Panc1 (cell line): Measurements from ENCODE around the gene PPP1R2. TPM values are rescaled to one million over a fixed set of nuclear protein-coding genes. Genes with fewer than 3 reads are reported as not detected.

Experiments
- ATAC-seq: fragments of 200-7000 bp; cut with Tn5 transposase; 2 replicates; pipeline ENCODE4 v1.9.1; 2020; ENCODE audit warnings: mild to moderate bottlenecking, moderate library complexity
- BruUV-seq: library from RNA; stranded (reverse); fragments of 400-500 nt; replicated peaks from 2 replicates; lab custom pipeline; 2021; lab: Mats Ljungman, UMichigan
- CTCF ChIA-PET: fragments of 300-600 bp; sonication (Branson Sonifier 250); formaldehyde crosslinking; loops from one replicate; lab custom pipeline; 2022; ENCODE audit warnings: antibody characterized with exemption; lab: Charles Lee
- POLR2A ChIA-PET: fragments of 300-600 bp; sonication (Branson Sonifier 250); formaldehyde crosslinking; loops from one replicate; lab custom pipeline; 2022; ENCODE audit warnings: antibody characterized with exemption; lab: Charles Lee
- DNase-seq: peaks from one replicate; pipeline ENCODE4 v3.0.0-alpha.2; 2010; ENCODE audit warnings: low read depth, low spot score
- H3K27ac ChIP-seq: 2 replicates; pipeline ENCODE4 v1.5.1; 2011; ENCODE audit warnings: mild to moderate bottlenecking, low read length, inconsistent platforms
- H3K27me3 ChIP-seq: fragments of 200-500 bp; sonication (Bioruptor generic); 2 replicates; pipeline ENCODE4 v1.6.0; 2014; ENCODE audit warnings: low read length, inconsistent platforms; ENCODE audit not compliant: control insufficient read depth, insufficient read depth
- H3K36me3 ChIP-seq: fragments of 200-500 bp; sonication (Bioruptor generic); 2 replicates; pipeline ENCODE4 v1.5.1; 2014; ENCODE audit warnings: inconsistent platforms, mild to moderate bottlenecking, low read length, moderate library complexity; ENCODE audit not compliant: control insufficient read depth, insufficient read depth
- H3K4me1 ChIP-seq: 2 replicates; pipeline ENCODE4 v1.5.1; 2011; ENCODE audit warnings: inconsistent platforms, mild to moderate bottlenecking, low read length, moderate library complexity; ENCODE audit not compliant: control insufficient read depth, insufficient read depth
- H3K4me3 ChIP-seq, 2 experiments: 2 replicates each; pipeline ENCODE4 v1.5.1; 2011 to 2012; ENCODE audit warnings: low read depth in 2 of 2, low read length in 2 of 2, mild to moderate bottlenecking in 2 of 2, inconsistent platforms in 1 of 2, moderate library complexity in 1 of 2
- H3K9me3 ChIP-seq: fragments of 200-500 bp; sonication (Bioruptor generic); 2 replicates; pipeline ENCODE4 v1.5.1; 2014; ENCODE audit warnings: low read depth, mild to moderate bottlenecking, inconsistent platforms, low read length, moderate library complexity; ENCODE audit not compliant: control insufficient read depth, insufficient read depth
- POLR2AphosphoS5 ChIP-seq: IDR thresholded peaks from 2 replicates; pipeline ENCODE4 v1.6.1; 2012; ENCODE audit warnings: mild to moderate bottlenecking, low read depth, low read length, moderate library complexity
- SIN3A ChIP-seq: IDR thresholded peaks from 2 replicates; pipeline ENCODE4 v1.6.1; 2012; ENCODE audit warnings: low read depth, mild to moderate bottlenecking, low read length, moderate library complexity, borderline replicate concordance; ENCODE audit not compliant: insufficient read depth
- TCF7L2 ChIP-seq: IDR thresholded peaks from 2 replicates; pipeline ENCODE4 v1.6.1; 2011; ENCODE audit warnings: mild to moderate bottlenecking, low read depth, low read length, inconsistent platforms
- in situ Hi-C: cut with HindIII; loops from 2 replicates; pipeline ENCODE4 v1.10.0; 2016; ENCODE audit warnings: low sequenced_read_pairs, low pct_unique_long_range_greater_than_20kb
- intact Hi-C: fragments of 100-400 bp; cut with micrococcal nuclease; formaldehyde crosslinking; loops from one replicate; pipeline ENCODE4 v1.10.0; 2022; ENCODE audit not compliant: unreplicated experiment
- total RNA-seq: library from RNA; stranded (reverse); gene quantifications from one replicate; pipeline ENCODE4 v1.2.1, GENCODE V29; 2021; ENCODE audit not compliant: unreplicated experiment
- TF ChIP-seq, protein P1 (sequence below): fragments of 450-650 bp; IDR thresholded peaks from 2 replicates; pipeline ENCODE4 v1.5.1; 2017; ENCODE audit warnings: mild to moderate bottlenecking
- TF ChIP-seq, protein P2 (sequence below), 2 experiments: IDR thresholded peaks; 2 replicates each; pipeline ENCODE4 v1.6.1; 2011 to 2012; ENCODE audit warnings: low read depth in 2 of 2, control low read depth in 1 of 2, low read length in 1 of 2, mild to moderate bottlenecking in 1 of 2, moderate library complexity in 1 of 2; ENCODE audit not compliant: insufficient read depth in 1 of 2

The PPP1R2 gene
- total RNA-seq, 1 experiment from 2014 or later, result 60.2 TPM

DNA sequence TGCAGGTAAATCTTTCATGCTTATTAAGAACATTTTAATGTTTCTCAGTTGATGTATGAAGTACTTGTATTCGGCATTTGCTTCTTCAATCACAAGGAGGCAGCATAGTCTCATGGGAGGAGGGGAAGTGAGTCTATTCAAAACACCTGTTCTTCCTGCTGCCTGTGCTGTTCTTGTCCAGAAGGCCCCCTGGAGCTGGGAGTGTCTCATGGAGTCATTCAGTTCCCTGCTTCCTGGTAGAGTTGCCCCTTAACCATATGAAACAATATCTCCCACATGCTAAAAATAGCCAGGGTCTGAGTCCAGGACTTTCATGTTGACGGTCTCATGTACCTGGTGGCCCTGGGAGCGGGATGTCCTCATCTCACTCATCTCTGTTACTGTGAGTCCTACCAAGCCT, 15.5 kb upstream of the PPP1R2 start:
- ATAC-seq (peak; percentile 82), DNase-seq (no peak)
- H3K9me3 ChIP-seq, result no peaks in the 10 kb centered on the region
- CTCF ChIA-PET, result no interaction called here
- in situ Hi-C loops (no loop called here), intact Hi-C loops (no loop called here)
- TF ChIP-seq, protein P1, sequence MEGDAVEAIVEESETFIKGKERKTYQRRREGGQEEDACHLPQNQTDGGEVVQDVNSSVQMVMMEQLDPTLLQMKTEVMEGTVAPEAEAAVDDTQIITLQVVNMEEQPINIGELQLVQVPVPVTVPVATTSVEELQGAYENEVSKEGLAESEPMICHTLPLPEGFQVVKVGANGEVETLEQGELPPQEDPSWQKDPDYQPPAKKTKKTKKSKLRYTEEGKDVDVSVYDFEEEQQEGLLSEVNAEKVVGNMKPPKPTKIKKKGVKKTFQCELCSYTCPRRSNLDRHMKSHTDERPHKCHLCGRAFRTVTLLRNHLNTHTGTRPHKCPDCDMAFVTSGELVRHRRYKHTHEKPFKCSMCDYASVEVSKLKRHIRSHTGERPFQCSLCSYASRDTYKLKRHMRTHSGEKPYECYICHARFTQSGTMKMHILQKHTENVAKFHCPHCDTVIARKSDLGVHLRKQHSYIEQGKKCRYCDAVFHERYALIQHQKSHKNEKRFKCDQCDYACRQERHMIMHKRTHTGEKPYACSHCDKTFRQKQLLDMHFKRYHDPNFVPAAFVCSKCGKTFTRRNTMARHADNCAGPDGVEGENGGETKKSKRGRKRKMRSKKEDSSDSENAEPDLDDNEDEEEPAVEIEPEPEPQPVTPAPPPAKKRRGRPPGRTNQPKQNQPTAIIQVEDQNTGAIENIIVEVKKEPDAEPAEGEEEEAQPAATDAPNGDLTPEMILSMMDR, result peak; percentile 78
- TF ChIP-seq, protein P2, sequence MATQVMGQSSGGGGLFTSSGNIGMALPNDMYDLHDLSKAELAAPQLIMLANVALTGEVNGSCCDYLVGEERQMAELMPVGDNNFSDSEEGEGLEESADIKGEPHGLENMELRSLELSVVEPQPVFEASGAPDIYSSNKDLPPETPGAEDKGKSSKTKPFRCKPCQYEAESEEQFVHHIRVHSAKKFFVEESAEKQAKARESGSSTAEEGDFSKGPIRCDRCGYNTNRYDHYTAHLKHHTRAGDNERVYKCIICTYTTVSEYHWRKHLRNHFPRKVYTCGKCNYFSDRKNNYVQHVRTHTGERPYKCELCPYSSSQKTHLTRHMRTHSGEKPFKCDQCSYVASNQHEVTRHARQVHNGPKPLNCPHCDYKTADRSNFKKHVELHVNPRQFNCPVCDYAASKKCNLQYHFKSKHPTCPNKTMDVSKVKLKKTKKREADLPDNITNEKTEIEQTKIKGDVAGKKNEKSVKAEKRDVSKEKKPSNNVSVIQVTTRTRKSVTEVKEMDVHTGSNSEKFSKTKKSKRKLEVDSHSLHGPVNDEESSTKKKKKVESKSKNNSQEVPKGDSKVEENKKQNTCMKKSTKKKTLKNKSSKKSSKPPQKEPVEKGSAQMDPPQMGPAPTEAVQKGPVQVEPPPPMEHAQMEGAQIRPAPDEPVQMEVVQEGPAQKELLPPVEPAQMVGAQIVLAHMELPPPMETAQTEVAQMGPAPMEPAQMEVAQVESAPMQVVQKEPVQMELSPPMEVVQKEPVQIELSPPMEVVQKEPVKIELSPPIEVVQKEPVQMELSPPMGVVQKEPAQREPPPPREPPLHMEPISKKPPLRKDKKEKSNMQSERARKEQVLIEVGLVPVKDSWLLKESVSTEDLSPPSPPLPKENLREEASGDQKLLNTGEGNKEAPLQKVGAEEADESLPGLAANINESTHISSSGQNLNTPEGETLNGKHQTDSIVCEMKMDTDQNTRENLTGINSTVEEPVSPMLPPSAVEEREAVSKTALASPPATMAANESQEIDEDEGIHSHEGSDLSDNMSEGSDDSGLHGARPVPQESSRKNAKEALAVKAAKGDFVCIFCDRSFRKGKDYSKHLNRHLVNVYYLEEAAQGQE (IDR thresholded peaks at IDR 0.05; ENCODE audit: insufficient read depth in 1 of 2, low read depth in 2 of 2, low read length in 1 of 2), result no peak
- BruUV-seq, result no TSS peak
- no peaks in the 10 kb centered on the region for H3K27me3 ChIP-seq
- H3K36me3 ChIP-seq, result no peaks in the 10 kb centered on the region
- H3K4me3 ChIP-seq, result no peak overlapping the region
- POLR2A ChIA-PET, result interaction anchor here (0.6 kb wide), 1 partner anchor 83 kb away, joined by 3 read pairs; no protein-coding TSS in a partner anchor
- H3K27ac ChIP-seq, result no peak overlapping the region
- peaks cover 4% of the 10 kb centered on the region; the same call in 1 of the 2 replicates for H3K4me1 ChIP-seq

DNA sequence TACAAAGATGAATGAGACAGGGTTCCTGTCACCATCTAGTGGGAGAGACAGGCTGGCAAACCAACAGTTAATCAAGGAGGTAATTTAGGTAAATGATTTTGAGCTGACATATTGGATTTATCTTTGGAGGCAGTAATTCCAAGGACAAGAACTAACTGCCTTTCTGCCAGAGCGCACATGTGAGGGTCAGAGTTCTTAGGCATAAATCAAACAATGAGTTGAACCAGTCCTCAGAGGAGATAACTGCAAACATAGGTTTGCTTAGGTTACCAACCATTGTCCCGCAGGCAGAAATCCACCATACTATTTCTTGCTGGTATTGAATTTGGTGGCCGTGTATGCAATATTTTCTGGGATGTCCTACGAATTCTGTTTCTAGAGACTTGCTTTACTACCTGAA, 14.2 kb upstream of the PPP1R2 start:
- ChIA-PET POLR2A (interaction anchor here (0.6 kb wide), 1 partner anchor 16 kb away, joined by 3 read pairs; no protein-coding TSS in a partner anchor), CTCF (interaction anchor here (0.6 kb wide), 1 partner anchor 264 kb away, joined by 3 read pairs; no protein-coding TSS in a partner anchor)
- Histone ChIP-seq H3K27ac (no peak overlapping the region), H3K4me3 (no peak overlapping the region), H3K36me3 (no peaks in the 10 kb centered on the region), H3K4me1 (peaks cover 4% of the 10 kb centered on the region; the same call in 1 of the 2 replicates), H3K27me3 (no peaks in the 10 kb centered on the region), H3K9me3 (no peaks in the 10 kb centered on the region)
- in situ Hi-C loops (no loop called here), intact Hi-C loops (no loop called here)
- no peak for DNase-seq
- ATAC-seq, result no peak
- BruUV-seq, result no TSS peak
- TF ChIP-seq, protein P2 (IDR thresholded peaks at IDR 0.05; ENCODE audit: insufficient read depth in 1 of 2, low read depth in 2 of 2, low read length in 1 of 2), result no peak
- TF ChIP-seq POLR2AphosphoS5, result no peak
- no peak for TF ChIP-seq TCF7L2
- no peak for TF ChIP-seq SIN3A
- TF ChIP-seq, protein P1, result no peak
